WTC11 (cell line): ENCODE measurements around the gene H2AZ2. TPM values are rescaled to one million over a fixed set of nuclear protein-coding genes. Genes with fewer than 3 reads are reported as not detected.

Source experiments
- ATAC-seq: fragments of 200-7000 bp; cut with Tn5 transposase; 2 replicates; pipeline ENCODE4 v1.10.0; 2021; ENCODE audit warnings: mild to moderate bottlenecking, moderate library complexity
- CTCF ChIA-PET: fragments of 300-600 bp; sonication (Branson Sonifier 250); formaldehyde crosslinking; loops from one replicate; lab custom pipeline; 2021; ENCODE audit warnings: antibody characterized with exemption; lab: Charles Lee
- POLR2A ChIA-PET: fragments of 350-600 bp; sonication (Branson Sonifier 250); formaldehyde crosslinking; loops from one replicate; lab custom pipeline; 2021; ENCODE audit warnings: antibody characterized with exemption; lab: Charles Lee
- DNase-seq: peaks from one replicate; pipeline ENCODE4 v3.0.0; 2021; ENCODE audit warnings: low spot score
- H3K27ac Mint-ChIP-seq: 2 replicates; pipeline ENCODE4 v1.8.0; 2021; ENCODE audit warnings: mixed read lengths
- H3K27me3 Mint-ChIP-seq: 2 replicates; pipeline ENCODE4 v1.8.0; 2021; ENCODE audit warnings: low read depth, mild to moderate bottlenecking, moderate library complexity, mixed read lengths
- H3K36me3 Mint-ChIP-seq: 2 replicates; pipeline ENCODE4 v1.8.0; 2021; ENCODE audit warnings: mixed read lengths
- H3K4me1 Mint-ChIP-seq: 2 replicates; pipeline ENCODE4 v1.8.0; 2022; ENCODE audit warnings: mixed read lengths
- H3K4me3 Mint-ChIP-seq: 2 replicates; pipeline ENCODE4 v1.8.0; 2021; ENCODE audit warnings: mild to moderate bottlenecking, moderate library complexity, mixed read lengths
- H3K9me3 Mint-ChIP-seq: 2 replicates; pipeline ENCODE4 v1.8.0; 2021; ENCODE audit warnings: mixed read lengths
- ATF1 ChIP-seq: sonication (generic); formaldehyde crosslinking; IDR thresholded peaks from 2 replicates; pipeline ENCODE4 v1.8.1; 2023; ENCODE audit warnings: mild to moderate bottlenecking, moderate library complexity, missing genetic modification reagents
- EMX1 ChIP-seq: fragments of 250-450 bp; sonication (Bioruptor Pico); IDR thresholded peaks from 2 replicates; pipeline ENCODE4 v1.8.0; 2021; ENCODE audit warnings: mild to moderate bottlenecking
- FOXP1 ChIP-seq: sonication (generic); formaldehyde crosslinking; IDR thresholded peaks from 2 replicates; pipeline ENCODE4 v1.8.0; 2022; ENCODE audit warnings: missing genetic modification reagents, mild to moderate bottlenecking, moderate library complexity, borderline replicate concordance
- NR2C2 ChIP-seq: sonication (generic); formaldehyde crosslinking; IDR thresholded peaks from 2 replicates; pipeline ENCODE4 v1.8.0; 2022; ENCODE audit warnings: mild to moderate bottlenecking, missing genetic modification reagents
- NR3C1 ChIP-seq: sonication (generic); formaldehyde crosslinking; conservative IDR thresholded peaks from 2 replicates; pipeline ENCODE4 v1.8.1; 2023; ENCODE audit warnings: low read depth, mild to moderate bottlenecking, missing genetic modification reagents
- OVOL2 ChIP-seq: fragments of 250-450 bp; sonication (Bioruptor Pico); IDR thresholded peaks from 2 replicates; pipeline ENCODE4 v1.9.0; 2021; ENCODE audit warnings: mild to moderate bottlenecking, borderline replicate concordance
- ZNF416 ChIP-seq: fragments of 250-450 bp; sonication (Bioruptor Pico); IDR thresholded peaks from 2 replicates; pipeline ENCODE4 v1.9.0; 2021; ENCODE audit warnings: mild to moderate bottlenecking, inconsistent platforms
- total RNA-seq: library from RNA; stranded (reverse); gene quantifications from 3 replicates; pipeline ENCODE4 v1.2.3, GENCODE V29; 2021
- TF ChIP-seq, protein P1 (sequence below): sonication (generic); formaldehyde crosslinking; IDR thresholded peaks from 2 replicates; pipeline ENCODE4 v1.8.0; 2023; ENCODE audit warnings: mild to moderate bottlenecking, missing genetic modification reagents
- TF ChIP-seq, protein P2 (sequence below): sonication (generic); formaldehyde crosslinking; IDR thresholded peaks from 2 replicates; pipeline ENCODE4 v1.8.1; 2023; ENCODE audit warnings: mild to moderate bottlenecking, missing genetic modification reagents
- TF ChIP-seq, protein P3 (sequence below): fragments of 250-450 bp; sonication (Bioruptor Pico); conservative IDR thresholded peaks from 2 replicates; pipeline ENCODE4 v1.9.0; 2021; ENCODE audit warnings: mild to moderate bottlenecking
- TF ChIP-seq, protein P4 (sequence below): sonication (generic); formaldehyde crosslinking; IDR thresholded peaks from 2 replicates; pipeline ENCODE4 v1.8.0; 2022; ENCODE audit warnings: mild to moderate bottlenecking, missing genetic modification reagents
- TF ChIP-seq, protein P5 (sequence below): sonication (generic); formaldehyde crosslinking; IDR thresholded peaks from 2 replicates; pipeline ENCODE4 v1.8.1; 2023; ENCODE audit warnings: mild to moderate bottlenecking, missing genetic modification reagents, moderate library complexity
- TF ChIP-seq, protein P6 (sequence below): sonication (generic); formaldehyde crosslinking; conservative IDR thresholded peaks from 2 replicates; pipeline ENCODE4 v1.8.1; 2023; ENCODE audit warnings: mild to moderate bottlenecking, low read depth, missing genetic modification reagents, moderate library complexity
- TF ChIP-seq, protein P7 (sequence below): fragments of 250-450 bp; sonication (Bioruptor Pico); IDR thresholded peaks from 2 replicates; pipeline ENCODE4 v1.9.0; 2021; ENCODE audit warnings: mild to moderate bottlenecking
- TF ChIP-seq, protein P8 (sequence below): sonication (generic); formaldehyde crosslinking; IDR thresholded peaks from 2 replicates; pipeline ENCODE4 v1.8.1; 2023; ENCODE audit warnings: mild to moderate bottlenecking, missing genetic modification reagents

Gene H2AZ2
- total RNA-seq, 1 experiment from 2014 or later: 178 TPM

DNA sequence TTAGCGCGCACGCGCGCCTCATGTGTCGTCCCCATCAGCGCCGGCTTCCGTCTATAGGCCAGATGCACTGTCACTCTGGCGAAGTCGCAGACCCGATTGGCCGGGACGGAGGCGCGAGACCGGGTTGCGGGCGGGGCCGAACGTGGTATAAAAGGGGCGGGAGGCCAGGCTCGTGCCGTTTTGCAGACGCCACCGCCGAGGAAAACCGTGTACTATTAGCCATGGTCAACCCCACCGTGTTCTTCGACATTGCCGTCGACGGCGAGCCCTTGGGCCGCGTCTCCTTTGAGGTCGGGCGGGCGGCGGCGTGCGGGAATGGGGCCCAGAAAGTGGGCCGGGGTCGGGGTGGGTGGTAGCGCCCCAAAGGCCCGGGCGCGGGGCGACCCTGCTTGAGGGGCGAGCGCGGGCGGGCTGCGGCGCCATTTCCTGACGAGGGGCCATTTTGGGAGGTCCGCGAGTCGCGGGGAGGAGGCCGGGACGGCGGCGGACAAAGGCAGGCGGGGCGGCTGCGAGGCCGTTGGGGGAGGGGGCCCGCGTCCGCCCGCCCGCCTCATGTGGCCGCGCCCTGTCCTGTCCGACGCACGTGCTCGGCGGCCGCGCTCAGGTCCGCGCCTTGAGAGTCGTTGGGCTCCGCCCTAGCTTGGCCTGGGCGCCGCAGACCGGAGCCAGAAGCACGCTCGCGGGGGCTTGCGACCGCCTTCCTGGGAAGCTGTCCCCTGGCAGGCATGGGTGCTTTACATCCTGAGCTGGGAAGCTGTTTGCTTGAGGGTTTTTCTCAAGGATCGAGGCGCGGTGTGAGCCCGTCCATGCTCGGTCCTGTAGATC, 51.2 kb downstream of the H2AZ2 start, which contains the start of gene PPIA (continued):
- TF ChIP-seq, protein P1, sequence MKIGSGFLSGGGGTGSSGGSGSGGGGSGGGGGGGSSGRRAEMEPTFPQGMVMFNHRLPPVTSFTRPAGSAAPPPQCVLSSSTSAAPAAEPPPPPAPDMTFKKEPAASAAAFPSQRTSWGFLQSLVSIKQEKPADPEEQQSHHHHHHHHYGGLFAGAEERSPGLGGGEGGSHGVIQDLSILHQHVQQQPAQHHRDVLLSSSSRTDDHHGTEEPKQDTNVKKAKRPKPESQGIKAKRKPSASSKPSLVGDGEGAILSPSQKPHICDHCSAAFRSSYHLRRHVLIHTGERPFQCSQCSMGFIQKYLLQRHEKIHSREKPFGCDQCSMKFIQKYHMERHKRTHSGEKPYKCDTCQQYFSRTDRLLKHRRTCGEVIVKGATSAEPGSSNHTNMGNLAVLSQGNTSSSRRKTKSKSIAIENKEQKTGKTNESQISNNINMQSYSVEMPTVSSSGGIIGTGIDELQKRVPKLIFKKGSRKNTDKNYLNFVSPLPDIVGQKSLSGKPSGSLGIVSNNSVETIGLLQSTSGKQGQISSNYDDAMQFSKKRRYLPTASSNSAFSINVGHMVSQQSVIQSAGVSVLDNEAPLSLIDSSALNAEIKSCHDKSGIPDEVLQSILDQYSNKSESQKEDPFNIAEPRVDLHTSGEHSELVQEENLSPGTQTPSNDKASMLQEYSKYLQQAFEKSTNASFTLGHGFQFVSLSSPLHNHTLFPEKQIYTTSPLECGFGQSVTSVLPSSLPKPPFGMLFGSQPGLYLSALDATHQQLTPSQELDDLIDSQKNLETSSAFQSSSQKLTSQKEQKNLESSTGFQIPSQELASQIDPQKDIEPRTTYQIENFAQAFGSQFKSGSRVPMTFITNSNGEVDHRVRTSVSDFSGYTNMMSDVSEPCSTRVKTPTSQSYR (CRISPR knock-in tag): no peak
- TF ChIP-seq, protein P2, sequence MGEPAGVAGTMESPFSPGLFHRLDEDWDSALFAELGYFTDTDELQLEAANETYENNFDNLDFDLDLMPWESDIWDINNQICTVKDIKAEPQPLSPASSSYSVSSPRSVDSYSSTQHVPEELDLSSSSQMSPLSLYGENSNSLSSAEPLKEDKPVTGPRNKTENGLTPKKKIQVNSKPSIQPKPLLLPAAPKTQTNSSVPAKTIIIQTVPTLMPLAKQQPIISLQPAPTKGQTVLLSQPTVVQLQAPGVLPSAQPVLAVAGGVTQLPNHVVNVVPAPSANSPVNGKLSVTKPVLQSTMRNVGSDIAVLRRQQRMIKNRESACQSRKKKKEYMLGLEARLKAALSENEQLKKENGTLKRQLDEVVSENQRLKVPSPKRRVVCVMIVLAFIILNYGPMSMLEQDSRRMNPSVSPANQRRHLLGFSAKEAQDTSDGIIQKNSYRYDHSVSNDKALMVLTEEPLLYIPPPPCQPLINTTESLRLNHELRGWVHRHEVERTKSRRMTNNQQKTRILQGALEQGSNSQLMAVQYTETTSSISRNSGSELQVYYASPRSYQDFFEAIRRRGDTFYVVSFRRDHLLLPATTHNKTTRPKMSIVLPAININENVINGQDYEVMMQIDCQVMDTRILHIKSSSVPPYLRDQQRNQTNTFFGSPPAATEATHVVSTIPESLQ: no peak
- TF ChIP-seq NR3C1 (CRISPR knock-in tag) (no peak), NR2C2 (CRISPR knock-in tag) (no peak)
- TF ChIP-seq, protein P3, sequence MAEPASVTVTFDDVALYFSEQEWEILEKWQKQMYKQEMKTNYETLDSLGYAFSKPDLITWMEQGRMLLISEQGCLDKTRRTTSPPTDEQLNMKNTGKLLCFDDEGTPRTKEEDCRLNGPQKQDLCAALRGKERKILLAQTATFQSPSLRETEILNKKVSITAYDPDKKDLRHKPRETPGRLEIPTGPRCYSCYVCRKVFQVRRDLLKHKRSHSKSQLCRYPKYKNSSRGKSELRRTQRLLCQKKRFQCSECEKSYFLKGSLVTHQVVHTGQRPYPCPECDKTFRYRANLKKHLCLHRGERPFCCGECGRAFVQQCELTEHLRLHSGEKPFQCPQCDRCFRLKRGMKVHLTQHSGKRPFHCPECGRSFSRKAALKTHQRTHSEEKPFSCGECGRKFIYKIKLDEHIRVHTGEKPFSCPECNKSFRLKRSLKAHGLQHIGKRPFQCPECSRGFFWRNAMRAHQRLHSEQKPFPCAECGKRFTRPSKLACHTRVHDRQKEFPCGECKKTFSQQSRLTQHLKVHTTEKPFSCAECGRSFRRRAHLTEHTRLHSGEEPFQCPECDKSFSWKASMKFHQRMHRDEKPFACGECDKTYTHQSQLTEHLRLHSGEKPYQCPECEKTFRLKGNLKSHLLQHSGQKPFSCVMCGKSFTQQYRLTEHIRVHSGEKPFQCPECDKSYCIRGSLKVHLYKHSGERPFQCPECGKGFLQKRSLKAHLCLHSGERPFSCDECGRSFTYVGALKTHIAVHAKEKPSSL: peak; percentile 67; the same call in 1 of the 2 replicates
- TF ChIP-seq, protein P4, sequence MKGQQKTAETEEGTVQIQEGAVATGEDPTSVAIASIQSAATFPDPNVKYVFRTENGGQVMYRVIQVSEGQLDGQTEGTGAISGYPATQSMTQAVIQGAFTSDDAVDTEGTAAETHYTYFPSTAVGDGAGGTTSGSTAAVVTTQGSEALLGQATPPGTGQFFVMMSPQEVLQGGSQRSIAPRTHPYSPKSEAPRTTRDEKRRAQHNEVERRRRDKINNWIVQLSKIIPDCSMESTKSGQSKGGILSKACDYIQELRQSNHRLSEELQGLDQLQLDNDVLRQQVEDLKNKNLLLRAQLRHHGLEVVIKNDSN (CRISPR knock-in tag): no peak; the same call in 1 of the 2 replicates
- TF ChIP-seq, protein P5, sequence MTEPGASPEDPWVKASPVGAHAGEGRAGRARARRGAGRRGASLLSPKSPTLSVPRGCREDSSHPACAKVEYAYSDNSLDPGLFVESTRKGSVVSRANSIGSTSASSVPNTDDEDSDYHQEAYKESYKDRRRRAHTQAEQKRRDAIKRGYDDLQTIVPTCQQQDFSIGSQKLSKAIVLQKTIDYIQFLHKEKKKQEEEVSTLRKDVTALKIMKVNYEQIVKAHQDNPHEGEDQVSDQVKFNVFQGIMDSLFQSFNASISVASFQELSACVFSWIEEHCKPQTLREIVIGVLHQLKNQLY (CRISPR knock-in tag): no peak
- TF ChIP-seq, protein P6, sequence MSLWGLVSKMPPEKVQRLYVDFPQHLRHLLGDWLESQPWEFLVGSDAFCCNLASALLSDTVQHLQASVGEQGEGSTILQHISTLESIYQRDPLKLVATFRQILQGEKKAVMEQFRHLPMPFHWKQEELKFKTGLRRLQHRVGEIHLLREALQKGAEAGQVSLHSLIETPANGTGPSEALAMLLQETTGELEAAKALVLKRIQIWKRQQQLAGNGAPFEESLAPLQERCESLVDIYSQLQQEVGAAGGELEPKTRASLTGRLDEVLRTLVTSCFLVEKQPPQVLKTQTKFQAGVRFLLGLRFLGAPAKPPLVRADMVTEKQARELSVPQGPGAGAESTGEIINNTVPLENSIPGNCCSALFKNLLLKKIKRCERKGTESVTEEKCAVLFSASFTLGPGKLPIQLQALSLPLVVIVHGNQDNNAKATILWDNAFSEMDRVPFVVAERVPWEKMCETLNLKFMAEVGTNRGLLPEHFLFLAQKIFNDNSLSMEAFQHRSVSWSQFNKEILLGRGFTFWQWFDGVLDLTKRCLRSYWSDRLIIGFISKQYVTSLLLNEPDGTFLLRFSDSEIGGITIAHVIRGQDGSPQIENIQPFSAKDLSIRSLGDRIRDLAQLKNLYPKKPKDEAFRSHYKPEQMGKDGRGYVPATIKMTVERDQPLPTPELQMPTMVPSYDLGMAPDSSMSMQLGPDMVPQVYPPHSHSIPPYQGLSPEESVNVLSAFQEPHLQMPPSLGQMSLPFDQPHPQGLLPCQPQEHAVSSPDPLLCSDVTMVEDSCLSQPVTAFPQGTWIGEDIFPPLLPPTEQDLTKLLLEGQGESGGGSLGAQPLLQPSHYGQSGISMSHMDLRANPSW: no peak

DNA sequence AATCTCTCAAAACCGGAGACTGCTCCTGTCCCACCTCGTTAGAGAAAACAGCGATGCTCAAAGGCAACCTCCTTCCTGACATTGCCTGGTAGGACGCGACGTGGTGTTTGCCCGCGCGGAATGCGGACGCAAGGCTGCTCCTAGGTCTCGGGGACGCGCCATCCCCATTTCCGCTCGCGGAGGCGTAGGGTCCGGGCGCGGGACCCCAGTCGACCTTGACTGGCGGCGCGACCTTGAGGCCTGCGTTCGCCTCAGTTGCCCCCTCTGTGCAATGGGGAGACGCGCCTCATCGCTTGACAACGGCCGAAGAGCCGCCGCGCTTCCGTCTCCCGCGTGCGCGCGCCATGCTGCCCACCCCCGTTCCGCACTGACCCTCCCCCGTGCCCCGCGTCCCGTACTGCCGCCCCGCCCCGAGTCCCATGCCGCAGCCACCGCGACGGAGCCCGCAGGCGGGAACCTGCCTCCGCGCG, 51.8 kb downstream of the H2AZ2 start:
- peak; percentile 41 for ATAC-seq
- Mint-ChIP-seq H3K27ac (peak overlapping the region; percentile 95), H3K4me1 (peaks cover 18% of the 10 kb centered on the region), H3K4me3 (peak overlapping the region; percentile 100), H3K27me3 (no peaks in the 10 kb centered on the region), H3K36me3 (peaks cover 38% of the 10 kb centered on the region), H3K9me3 (no peaks in the 10 kb centered on the region)
- CTCF ChIA-PET: no interaction called here
- POLR2A ChIA-PET: no interaction called here
- no peak for DNase-seq
- no peak; the same call in 1 of the 2 replicates for TF ChIP-seq ATF1 (CRISPR knock-in tag)
- no peak for TF ChIP-seq EMX1 (CRISPR knock-in tag)
- TF ChIP-seq, protein P6: no peak
- TF ChIP-seq, protein P7, sequence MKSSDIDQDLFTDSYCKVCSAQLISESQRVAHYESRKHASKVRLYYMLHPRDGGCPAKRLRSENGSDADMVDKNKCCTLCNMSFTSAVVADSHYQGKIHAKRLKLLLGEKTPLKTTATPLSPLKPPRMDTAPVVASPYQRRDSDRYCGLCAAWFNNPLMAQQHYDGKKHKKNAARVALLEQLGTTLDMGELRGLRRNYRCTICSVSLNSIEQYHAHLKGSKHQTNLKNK: no peak
- TF ChIP-seq, protein P8, sequence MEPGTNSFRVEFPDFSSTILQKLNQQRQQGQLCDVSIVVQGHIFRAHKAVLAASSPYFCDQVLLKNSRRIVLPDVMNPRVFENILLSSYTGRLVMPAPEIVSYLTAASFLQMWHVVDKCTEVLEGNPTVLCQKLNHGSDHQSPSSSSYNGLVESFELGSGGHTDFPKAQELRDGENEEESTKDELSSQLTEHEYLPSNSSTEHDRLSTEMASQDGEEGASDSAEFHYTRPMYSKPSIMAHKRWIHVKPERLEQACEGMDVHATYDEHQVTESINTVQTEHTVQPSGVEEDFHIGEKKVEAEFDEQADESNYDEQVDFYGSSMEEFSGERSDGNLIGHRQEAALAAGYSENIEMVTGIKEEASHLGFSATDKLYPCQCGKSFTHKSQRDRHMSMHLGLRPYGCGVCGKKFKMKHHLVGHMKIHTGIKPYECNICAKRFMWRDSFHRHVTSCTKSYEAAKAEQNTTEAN: 0 out of 2 replicates have a peak, but pooled peaks have one; percentile 27
- TF ChIP-seq ZNF416 (CRISPR knock-in tag): peak; percentile 87; the same call in 1 of the 2 replicates
- TF ChIP-seq FOXP1 (CRISPR knock-in tag): no peak; the same call in 1 of the 2 replicates
- TF ChIP-seq OVOL2 (CRISPR knock-in tag): no peak
